Esophagus (tissue), 2 donors: ENCODE data around the gene FAM184B. TPM values are rescaled to one million over a fixed set of nuclear protein-coding genes. Genes with fewer than 3 reads are reported as not detected.
"Not testable (repeated sequence)": the region's sequence is repeated elsewhere in the genome, so short reads cannot be mapped to it uniquely, and the experiment has no call there.

Experiments
- H3K27ac ChIP-seq, 2 donors: one replicate each; pipeline ENCODE4 v1.5.1; 2013; ENCODE audit warnings: low read depth in 2 of 2, mild to moderate bottlenecking in 2 of 2, inconsistent platforms in 1 of 2, low read length in 1 of 2, moderate library complexity in 1 of 2
- H3K27me3 ChIP-seq, 2 donors: one replicate each; pipeline ENCODE4 v1.6.1; 2013; ENCODE audit warnings: low read length in 2 of 2, control low read depth in 1 of 2, mild to moderate bottlenecking in 1 of 2; ENCODE audit not compliant: insufficient read depth in 2 of 2, control insufficient read depth in 1 of 2
- H3K36me3 ChIP-seq, 2 donors: one replicate each; pipeline ENCODE4 v1.6.1; 2013; ENCODE audit warnings: low read length in 1 of 2; ENCODE audit not compliant: control insufficient read depth in 2 of 2, insufficient read depth in 2 of 2
- H3K4me1 ChIP-seq, 2 donors: one replicate each; pipeline ENCODE4 v1.6.1; 2013; ENCODE audit warnings: low read length in 1 of 2; ENCODE audit not compliant: control insufficient read depth in 2 of 2, insufficient read depth in 2 of 2
- H3K4me3 ChIP-seq, 2 donors: one replicate each; pipeline ENCODE4 v1.5.1; 2013; ENCODE audit warnings: low read length in 2 of 2, mild to moderate bottlenecking in 2 of 2, low read depth in 1 of 2, moderate library complexity in 1 of 2
- H3K9me3 ChIP-seq, 2 donors: one replicate each; pipeline ENCODE4 v1.6.1; 2013; ENCODE audit warnings: mild to moderate bottlenecking in 2 of 2, low read depth in 1 of 2, low read length in 1 of 2, moderate library complexity in 1 of 2; ENCODE audit not compliant: control insufficient read depth in 2 of 2, insufficient read depth in 1 of 2
- WGBS, 2 donors: extraction: QIAGEN DNeasy Blood & Tissue Kit; methylation state at CpG; one replicate each; pipeline ENCODE4 v1.1.7; 2013; 5-methylcytosine and 5-hydroxymethylcytosine counted together
- polyA plus RNA-seq, 2 donors: library from polyadenylated mRNA; stranded (reverse); fragments of 200-250 nt; gene quantifications; one replicate each; pipeline ENCODE4 v1.2.3, GENCODE V29; 2013
- donor health status: healthy with polysubstance abuse.
- donor health status: Bipolar disorder and iron deficiency.

Gene FAM184B
- polyA plus RNA-seq, 2 donors = 0.07 to 0.14 TPM

DNA sequence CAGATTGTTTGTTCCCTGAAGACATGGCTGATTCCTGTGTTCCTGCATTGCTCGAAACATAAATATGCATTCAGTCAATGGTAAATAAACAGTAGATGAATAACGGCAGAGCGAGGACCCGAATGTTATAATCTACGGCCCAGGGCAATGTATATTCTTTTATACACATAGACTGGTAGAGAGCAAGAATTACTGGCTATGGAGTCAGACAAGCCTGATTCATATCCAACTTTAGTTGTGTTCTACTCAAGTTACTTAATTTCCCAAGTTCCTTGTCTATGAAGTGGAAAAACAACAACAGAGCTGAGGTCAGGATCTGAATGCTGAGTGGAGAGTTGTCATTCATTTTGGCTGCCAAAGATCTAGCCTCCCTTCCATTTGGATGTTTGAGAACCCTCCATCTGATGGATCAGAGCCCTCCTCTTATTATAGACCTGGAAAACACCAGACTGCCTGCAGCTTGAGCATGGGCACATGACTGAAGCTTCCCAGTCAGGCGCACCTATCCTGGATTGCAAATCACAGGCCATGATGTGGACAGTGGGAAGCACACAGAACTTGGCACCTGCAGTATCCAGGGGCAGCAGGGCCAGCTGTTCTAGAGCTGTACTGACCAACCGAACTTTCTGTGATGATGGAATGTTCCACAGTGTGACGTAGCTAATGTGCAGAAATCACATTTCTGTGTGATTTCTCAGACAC is 80.1 kb downstream of the FAM184B start:
- Histone ChIP-seq H3K4me3 (no peak overlapping the region), H3K27me3 (no peaks in the 10 kb centered on the region), H3K9me3 (no peaks in the 10 kb centered on the region), H3K36me3 (no peaks in the 10 kb centered on the region), H3K4me1 (no peaks in the 10 kb centered on the region), H3K27ac (no peak overlapping the region)
- WGBS, 2 donors = 88 to 89% methylated on average over 8 of the region's 8 CpGs

DNA sequence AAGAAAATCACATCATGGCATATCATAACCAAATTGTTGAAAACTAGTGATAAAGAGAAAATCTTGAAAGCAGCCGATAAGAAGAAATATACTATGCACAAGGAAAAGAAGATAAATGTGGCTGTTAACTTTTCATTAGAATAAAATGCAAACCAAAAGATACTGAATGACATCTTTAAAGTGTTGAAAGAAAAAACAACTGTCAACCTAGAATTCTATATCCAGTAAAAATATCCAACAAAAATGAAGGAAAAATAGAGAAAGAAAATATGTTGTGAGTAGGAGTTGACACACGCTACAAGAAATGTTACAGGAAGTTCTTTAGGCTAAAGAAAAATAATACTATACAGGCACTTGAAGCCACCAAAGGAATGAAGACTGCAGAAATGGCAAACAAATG is 82.0 kb downstream of the FAM184B start:
- Histone ChIP-seq H3K27ac (no peak overlapping the region), H3K36me3 (no peaks in the 10 kb centered on the region), H3K4me3 (no peak overlapping the region), H3K4me1 (no peaks in the 10 kb centered on the region), H3K9me3 (no peaks in the 10 kb centered on the region), H3K27me3 (no peaks in the 10 kb centered on the region)
- WGBS, 2 donors = 72 to 96% methylated on average over 2 of the region's 2 CpGs

DNA sequence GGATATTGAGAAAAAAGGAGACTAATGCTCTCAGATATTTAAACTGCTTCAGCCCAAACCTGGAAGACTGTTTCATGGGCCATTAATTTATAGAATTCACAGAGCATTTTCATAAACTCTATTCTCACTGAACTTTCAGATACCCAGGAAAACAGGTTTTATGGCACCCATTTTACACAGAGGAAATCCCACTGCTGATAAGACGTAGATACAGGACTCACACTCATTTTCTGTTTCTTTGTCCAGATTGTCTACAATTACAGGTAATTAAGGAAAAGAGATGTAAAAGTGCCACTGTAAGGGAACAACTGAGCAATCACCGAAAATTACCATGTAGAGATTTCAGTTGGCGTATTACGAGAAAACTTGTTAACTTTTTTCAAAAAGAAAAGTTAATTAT is 83.3 kb downstream of the FAM184B start:
- H3K27me3 ChIP-seq = no peaks in the 10 kb centered on the region
- no peaks in the 10 kb centered on the region for H3K4me1 ChIP-seq
- no peak overlapping the region for H3K27ac ChIP-seq
- WGBS, 2 donors = 66 to 74% methylated on average over 4 of the region's 4 CpGs
- H3K9me3 ChIP-seq = no peaks in the 10 kb centered on the region
- H3K4me3 ChIP-seq = no peak overlapping the region
- H3K36me3 ChIP-seq = no peaks in the 10 kb centered on the region

DNA sequence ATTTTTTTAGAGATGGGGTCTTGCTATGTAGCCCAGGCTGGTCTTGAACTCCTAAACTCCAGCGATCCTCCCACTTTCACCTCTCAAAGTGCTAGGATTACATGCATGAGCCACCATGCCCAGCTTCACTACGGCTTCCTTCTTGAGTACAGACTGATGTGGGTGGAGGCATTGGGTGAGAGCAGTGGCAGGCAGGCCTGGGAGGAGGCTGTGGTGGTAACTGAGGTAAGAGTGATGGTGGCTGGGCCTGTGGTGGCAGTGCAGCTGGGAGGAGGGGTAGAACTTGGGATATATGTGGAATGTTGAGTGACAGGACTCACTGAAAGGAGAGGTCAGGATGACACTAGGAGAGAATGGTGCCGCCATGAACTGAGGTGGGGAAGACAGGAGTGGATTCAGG is 86.1 kb downstream of the FAM184B start:
- Histone ChIP-seq H3K4me1 (no peaks in the 10 kb centered on the region), H3K27ac (no peak overlapping the region), H3K9me3 (no peaks in the 10 kb centered on the region), H3K36me3 (no peaks in the 10 kb centered on the region), H3K4me3 (no peak overlapping the region), H3K27me3 (no peaks in the 10 kb centered on the region)
- WGBS, 2 donors = 82 to 90% methylated on average over 3 of the region's 3 CpGs

DNA sequence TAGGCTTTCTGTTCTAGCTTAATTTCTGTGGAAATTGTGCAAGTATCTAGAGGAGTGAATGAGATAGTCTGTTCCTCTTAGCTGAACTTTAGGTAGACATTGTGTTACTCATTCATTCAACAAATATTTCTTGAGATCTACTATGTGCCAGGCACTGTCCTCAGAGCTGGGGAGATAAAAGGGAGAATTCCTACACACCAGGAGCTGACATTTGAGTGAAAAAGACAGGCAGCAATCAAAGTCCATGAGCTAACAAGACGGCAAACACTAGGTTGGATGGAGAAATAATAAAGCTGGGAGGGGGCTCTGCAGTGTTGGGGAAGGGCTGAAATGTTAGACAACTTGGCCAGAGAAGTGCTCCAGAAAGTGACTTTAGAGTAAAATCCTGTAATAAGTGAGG is 86.9 kb downstream of the FAM184B start:
- H3K36me3 ChIP-seq = no peaks in the 10 kb centered on the region
- H3K27me3 ChIP-seq = no peaks in the 10 kb centered on the region
- no peaks in the 10 kb centered on the region for H3K9me3 ChIP-seq
- WGBS, 2 donors = 1 to 65% methylated on average over 1 of the region's 1 CpG
- no peak overlapping the region for H3K27ac ChIP-seq
- H3K4me3 ChIP-seq = no peak overlapping the region
- no peaks in the 10 kb centered on the region for H3K4me1 ChIP-seq

DNA sequence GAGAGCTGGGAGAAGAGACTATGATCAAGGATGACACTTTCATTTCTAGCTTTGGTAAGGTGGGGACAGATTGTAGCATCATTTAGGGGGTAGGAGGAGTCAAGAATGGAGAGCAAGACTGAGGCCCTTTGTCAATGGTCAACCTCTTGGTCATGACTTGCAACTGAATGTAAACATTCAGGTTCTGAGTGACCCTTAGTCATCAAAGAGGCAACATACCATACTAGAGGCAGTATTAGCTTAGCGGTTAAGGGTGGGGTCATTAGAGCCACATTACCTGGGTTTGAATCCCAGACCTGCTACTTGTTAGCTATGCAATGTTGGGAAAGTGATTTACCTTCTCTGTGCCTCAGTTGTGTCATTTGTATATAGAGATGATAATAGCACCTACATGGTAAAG is 90.5 kb downstream of the FAM184B start:
- no peaks in the 10 kb centered on the region for H3K27me3 ChIP-seq
- no peaks in the 10 kb centered on the region for H3K4me1 ChIP-seq
- no peaks in the 10 kb centered on the region for H3K36me3 ChIP-seq
- 94 to 97% methylated on average over 1 of the region's 1 CpG for WGBS, 2 donors
- no peak overlapping the region for H3K4me3 ChIP-seq
- H3K9me3 ChIP-seq = no peaks in the 10 kb centered on the region
- H3K27ac ChIP-seq = no peak overlapping the region

DNA sequence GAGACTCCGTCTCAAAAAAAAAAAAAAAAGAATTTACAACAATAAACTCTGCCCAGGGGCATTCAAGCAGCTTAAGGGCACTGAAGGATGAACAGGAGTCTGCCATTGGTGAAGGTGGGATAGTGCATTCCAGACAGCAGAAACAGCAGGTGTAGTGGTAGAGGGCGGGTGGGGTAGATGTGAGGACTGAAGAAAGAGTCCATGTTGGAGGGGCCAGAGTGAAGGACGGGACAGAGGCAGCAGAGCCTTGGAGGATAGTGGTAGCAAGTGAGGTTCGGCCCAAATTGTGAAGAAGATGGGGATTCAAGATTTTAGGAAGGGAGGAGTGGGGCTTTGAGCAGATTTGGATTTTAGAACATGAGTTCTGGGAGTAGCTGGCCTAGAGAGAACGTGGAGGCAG is 91.3 kb downstream of the FAM184B start:
- Histone ChIP-seq H3K9me3 (no peaks in the 10 kb centered on the region), H3K4me3 (no peak overlapping the region), H3K4me1 (no peaks in the 10 kb centered on the region), H3K36me3 (no peaks in the 10 kb centered on the region), H3K27me3 (no peaks in the 10 kb centered on the region), H3K27ac (no peak overlapping the region)
- WGBS, 2 donors = 90 to 91% methylated on average over 5 of the region's 5 CpGs

DNA sequence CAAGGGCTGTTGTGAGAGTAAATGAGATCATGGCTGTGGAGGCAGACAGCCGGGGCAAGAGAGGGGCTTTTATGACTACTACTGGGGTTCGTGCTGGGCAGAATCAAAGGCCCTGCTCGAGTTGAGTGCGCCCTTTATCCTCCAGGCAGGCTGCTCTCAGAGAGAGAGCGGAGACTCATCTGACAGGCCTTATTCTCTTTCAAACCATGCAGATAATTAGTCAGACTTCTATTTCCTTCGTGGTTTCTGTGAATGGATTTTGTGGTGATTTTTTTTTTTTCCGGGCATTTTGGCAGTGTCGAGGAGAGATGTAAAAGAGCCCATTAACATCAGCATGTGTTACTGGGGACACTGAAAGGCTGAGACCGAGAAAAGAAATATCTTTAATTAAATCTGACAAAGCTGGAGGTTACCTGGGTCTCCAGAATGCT is 93.4 kb downstream of the FAM184B start:
- no peak overlapping the region for H3K27ac ChIP-seq
- no peaks in the 10 kb centered on the region for H3K9me3 ChIP-seq
- H3K27me3 ChIP-seq = no peaks in the 10 kb centered on the region
- 71 to 79% methylated on average over 9 of the region's 9 CpGs for WGBS, 2 donors
- H3K4me3 ChIP-seq = no peak overlapping the region
- H3K4me1 ChIP-seq = no peaks in the 10 kb centered on the region
- H3K36me3 ChIP-seq = no peaks in the 10 kb centered on the region

DNA sequence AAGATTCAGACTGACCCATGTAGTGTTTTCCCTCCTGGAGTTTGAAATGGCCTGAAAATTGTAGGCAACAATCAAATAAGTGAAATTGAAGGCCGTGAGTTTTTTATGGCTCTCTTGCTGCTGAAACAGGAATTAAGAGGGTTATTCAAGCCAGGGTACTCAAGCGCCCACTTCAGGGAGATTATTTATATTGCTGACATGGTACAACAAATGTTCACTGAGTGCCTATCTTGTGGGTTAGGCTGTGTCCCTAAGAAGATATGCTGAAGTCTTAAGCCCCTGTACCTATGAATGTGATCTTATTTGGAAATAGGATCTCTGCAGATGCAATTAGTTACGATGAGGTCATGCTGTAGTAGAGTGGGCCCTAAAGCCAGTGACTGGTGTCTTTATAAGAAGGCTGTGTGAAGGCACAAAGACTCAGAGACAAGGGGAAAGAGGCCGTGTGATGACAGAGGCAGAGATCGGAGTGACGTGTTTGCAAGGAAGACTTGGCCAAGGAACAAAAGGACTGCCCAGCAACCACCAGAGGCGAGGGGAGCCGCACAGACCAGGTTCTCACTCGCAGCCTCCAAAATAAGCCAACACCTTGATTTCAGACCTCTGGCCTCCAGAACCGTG is 94.1 kb downstream of the FAM184B start:
- Histone ChIP-seq H3K27ac (no peak overlapping the region), H3K36me3 (no peaks in the 10 kb centered on the region), H3K27me3 (no peaks in the 10 kb centered on the region), H3K9me3 (no peaks in the 10 kb centered on the region), H3K4me3 (no peak overlapping the region), H3K4me1 (no peaks in the 10 kb centered on the region)
- WGBS, 2 donors = 90% methylated on average over 10 of the region's 10 CpGs

DNA sequence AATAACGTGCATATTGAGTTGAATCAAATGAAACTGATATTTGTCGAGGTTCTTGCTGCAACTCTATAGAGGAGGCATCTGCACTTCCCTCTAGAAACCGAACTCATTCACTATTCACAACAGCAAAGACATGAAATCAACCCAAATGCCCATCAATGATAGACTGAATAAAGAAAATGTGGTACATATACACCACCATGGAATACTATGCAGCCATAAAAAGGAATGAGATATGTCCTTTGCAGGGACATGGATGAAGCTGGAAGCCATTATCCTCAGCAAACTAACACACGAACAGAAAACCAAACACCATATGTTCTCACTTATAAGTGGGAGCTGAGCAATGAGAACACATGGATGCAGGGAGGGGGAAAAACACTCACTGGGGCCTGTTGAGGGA is 96.8 kb downstream of the FAM184B start:
- H3K27ac ChIP-seq, H3K4me1 ChIP-seq, H3K4me3 ChIP-seq, H3K36me3 ChIP-seq, H3K27me3 ChIP-seq, H3K9me3 ChIP-seq: not testable (repeated sequence)
- 83 to 87% methylated on average over 4 of the region's 4 CpGs for WGBS, 2 donors
